Kidney capillary endothelial cell (primary cell): ENCODE data around the gene ADAM15.

Source experiments
- DNase-seq: peaks from one replicate; pipeline ENCODE4 v3.0.0-alpha.2; 2018; ENCODE audit warnings: low spot score

ADAM15 gene

DNA sequence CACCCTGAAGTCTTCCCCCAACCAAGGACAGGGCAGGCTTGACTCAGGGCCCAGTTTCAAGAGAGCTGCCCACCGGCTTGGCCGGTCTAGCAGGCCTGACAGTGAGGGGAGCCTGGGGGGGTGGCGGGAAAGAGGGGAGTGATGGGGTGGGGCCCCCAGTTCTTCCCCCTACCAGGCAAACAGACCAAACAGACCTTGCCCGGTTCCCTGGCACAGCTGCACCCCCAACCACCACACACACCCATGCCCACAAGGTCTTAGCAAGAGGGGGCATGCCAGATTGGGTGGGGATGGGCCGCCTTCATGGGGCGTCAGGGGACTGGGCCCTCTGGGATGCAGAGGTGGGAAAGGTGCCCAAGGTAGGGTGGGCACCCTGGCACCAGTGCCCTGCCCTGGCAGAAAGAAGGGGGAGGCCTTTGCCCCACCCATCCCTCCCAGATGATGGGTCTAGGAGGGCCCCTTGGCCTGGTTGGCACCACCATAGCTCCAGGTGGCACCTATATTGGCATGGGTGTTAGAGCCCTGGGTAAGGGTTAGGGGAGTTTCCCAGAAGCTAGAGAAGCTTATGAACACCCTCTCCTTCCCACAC lies 39.6 kb upstream of the ADAM15 start:
- DNase-seq = no peak

DNA sequence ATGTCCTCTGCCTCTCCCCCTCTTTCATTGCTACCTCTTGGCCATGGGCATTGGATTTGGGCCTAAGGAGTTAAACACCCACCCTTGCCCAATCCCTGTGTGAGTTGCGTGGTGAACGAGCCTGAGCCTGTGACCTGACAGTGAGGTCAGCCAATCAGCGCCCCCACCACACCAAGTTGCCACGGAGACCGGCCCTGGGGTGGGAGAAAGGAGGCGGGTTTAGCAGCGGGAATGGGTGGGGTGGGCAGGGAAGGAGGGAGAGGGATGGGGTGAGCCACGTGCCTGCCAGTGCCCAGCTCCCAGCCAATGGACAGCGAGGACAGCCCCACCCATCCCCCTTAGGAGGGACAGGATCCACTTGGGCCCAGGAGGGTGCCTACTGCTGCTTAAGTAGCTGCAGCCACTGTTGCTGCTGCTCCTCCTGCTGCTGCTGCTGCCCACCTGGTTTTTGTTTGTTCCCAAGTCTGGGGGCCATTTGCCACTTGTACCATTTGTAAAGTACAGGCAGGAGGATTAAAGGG lies 39.0 kb upstream of the ADAM15 start:
- no peak for DNase-seq

DNA sequence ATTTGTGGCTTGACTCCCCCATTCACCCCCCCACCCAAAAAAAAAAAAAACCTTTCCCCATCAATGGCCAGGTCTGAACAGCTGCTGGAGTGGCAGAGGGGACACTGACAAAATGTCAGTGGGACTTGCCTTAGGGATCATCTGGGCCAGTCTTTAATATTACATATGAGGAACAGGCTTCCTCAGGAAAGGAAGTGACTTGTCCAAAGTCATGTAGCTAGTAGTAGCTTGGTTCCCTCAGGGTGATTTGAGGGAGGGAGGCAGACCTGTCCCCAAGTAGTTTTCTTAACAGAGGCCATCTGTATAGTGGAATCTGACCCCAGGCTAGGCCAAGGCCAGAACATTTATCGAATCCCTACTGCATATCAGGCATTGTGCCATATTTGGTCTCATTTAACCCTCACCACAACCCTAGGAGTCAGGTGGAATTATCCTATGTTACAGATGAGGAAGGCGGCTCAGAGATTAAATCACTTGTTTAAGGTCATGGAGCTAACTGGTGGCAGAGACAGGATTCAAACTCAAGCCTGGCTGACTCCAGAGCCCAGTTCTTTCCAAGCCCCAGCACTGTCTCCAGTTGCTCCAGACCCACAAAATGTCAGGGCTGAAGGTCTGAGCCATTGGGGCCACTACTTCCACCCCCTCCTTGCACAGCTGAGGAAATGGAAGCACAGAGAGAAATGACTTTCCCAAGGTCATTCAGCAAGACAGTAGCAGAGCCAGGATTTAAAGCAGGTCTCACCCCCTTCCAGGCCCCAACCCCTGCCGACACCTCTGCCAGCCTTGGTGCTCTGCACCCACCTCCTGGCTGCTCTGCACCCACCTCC lies 38.1 kb upstream of the ADAM15 start:
- DNase-seq = no peak

DNA sequence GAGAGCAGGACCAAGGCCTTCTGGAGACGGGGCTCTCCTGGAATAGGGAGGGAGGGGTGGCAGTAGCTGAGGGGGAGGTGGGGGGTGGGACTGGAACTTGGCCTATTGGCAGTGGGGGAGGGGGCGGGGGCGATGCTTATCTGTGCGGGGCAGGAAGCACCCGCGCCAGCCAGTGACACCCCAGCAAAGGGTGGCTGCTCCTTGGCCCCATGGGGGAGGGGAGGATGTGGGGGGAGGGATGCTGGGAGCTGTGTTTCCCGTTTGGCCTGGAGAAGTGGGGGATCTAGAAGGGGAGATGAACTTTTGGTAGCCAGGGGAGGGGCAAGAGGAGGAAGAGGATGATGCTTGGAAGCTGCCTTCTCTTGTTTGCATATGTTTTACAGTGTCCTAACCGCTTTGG lies 37.5 kb upstream of the ADAM15 start:
- no peak for DNase-seq

DNA sequence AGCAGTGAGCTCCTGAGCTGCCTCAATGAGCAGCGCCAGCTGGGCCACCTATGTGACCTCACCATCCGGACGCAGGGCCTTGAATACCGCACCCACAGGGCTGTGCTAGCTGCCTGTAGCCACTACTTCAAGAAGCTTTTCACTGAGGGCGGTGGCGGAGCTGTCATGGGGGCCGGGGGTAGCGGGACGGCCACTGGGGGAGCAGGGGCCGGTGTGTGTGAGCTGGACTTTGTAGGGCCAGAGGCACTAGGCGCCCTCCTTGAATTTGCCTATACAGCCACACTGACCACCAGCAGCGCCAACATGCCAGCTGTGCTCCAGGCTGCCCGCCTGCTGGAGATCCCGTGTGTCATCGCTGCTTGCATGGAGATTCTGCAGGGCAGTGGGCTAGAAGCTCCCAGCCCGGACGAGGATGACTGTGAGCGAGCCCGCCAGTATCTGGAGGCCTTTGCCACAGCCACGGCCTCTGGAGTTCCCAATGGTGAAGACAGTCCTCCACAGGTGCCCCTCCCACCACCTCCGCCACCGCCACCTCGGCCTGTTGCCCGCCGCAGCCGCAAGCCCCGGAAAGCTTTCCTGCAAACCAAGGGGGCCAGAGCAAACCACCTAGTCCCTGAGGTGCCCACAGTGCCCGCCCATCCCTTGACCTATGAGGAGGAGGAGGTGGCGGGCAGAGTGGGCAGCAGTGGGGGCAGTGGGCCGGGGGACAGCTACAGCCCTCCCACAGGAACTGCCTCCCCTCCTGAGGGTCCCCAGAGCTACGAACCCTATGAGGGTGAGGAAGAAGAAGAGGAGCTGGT lies 36.2 kb upstream of the ADAM15 start:
- DNase-seq = no peak

DNA sequence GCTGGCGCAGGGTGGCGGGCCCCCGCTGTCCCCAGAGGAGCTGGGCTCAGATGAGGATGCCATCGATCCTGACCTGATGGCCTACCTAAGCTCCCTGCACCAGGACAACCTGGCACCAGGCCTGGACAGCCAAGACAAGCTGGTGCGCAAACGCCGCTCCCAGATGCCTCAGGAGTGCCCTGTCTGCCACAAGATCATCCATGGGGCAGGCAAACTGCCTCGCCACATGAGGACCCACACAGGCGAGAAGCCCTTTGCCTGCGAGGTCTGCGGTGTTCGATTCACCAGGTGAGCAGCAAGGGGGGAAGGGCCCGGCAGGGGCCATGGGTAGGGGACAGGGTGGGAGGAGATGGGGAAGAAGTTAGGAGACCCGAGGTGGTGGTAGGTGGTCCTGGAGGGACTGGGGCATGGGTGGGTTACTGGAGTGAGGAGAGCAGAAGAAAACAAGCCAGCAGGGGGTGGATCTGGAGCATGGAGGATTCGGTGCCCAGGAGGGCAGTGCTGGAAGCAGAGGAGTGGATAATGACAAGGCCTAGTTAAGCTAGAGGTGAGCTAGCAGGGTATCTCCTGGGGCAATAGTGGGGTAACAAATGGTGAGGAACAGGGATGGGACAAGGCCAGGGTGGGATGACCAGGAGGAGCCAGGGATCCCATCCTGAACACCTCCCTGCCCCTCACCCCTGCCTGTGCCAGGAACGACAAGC lies 35.4 kb upstream of the ADAM15 start:
- DNase-seq = no peak

DNA sequence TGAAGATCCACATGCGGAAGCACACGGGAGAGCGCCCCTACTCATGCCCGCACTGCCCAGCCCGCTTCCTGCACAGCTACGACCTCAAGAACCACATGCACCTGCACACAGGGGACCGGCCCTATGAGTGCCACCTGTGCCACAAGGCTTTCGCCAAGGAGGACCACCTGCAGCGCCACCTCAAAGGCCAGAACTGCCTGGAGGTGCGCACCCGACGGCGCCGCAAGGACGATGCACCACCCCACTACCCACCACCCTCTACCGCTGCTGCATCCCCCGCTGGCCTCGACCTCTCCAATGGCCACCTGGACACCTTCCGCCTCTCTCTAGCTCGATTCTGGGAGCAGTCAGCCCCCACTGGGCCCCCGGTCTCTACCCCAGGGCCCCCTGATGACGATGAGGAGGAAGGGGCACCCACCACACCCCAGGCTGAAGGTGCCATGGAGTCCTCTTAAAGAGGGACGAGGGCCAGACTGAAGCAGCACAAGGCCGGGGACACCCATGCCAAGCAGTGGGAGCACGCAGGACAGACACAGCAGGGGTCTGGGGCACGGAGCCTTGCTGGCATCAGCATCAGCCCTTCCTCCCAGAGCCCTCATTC lies 34.8 kb upstream of the ADAM15 start:
- DNase-seq = no peak

DNA sequence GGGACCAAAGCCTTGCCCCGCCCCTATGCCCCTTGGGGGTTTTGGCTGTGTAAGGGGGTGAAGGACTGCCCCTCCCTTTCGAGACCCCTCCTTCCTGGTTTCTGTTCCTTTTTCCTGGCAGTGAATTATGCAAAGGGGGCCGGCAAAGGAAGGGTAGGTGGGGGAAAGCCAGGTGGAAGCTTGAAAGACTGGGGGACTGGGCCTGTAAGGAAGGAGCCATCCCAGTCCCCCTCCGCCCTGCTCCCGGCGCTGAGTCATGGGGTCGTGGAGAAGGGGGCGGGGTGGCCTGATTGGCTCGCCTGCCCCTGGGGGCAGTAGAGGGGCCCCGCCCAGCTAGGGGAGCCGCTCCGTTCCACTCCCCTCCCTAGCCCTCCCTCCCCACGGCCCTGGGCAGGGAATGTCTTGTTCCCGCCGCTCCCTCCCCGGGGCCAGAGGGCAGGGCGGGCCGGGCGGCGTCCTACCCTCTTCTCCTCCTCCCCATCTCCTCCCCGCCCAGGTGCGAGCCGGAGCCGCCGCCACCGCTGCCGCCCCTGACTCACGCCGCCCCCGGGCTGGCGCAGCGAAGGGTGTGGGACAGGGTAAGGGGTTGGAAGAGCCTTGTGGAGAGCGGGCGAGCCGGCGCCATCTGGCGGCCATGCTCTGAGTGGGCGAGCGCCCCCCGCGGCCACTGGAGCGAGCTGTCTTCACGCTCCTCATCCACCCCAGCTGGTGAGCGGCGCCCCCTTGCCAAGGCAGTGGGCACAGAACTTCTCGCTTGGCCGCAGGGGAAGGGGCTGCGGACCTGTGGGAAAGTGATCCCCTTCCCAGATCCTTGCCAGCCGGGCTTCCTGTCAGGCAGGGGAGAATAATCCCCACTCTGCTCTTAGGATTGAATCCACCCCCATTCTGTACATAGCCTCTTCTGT lies 33.8 kb upstream of the ADAM15 start:
- DNase-seq = peak; percentile 77

DNA sequence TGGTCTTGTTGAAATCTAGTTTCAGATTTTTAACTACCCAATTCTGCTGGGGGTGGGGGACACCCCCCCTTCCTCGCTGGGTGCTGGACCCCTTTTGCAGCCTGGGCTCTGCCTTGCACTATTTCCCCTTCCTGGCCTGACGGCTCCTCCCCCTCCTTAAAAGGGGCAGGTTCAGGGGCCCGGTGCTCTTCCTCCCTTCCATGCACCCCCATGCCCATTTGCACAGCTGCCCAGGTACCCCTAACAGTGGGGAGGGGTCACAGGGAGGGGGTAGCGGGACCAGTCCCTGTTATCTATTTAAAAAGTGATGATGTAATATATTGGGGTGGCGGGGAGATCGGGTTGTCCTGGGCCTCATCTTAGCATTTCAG lies 33.2 kb upstream of the ADAM15 start:
- DNase-seq = no peak

DNA sequence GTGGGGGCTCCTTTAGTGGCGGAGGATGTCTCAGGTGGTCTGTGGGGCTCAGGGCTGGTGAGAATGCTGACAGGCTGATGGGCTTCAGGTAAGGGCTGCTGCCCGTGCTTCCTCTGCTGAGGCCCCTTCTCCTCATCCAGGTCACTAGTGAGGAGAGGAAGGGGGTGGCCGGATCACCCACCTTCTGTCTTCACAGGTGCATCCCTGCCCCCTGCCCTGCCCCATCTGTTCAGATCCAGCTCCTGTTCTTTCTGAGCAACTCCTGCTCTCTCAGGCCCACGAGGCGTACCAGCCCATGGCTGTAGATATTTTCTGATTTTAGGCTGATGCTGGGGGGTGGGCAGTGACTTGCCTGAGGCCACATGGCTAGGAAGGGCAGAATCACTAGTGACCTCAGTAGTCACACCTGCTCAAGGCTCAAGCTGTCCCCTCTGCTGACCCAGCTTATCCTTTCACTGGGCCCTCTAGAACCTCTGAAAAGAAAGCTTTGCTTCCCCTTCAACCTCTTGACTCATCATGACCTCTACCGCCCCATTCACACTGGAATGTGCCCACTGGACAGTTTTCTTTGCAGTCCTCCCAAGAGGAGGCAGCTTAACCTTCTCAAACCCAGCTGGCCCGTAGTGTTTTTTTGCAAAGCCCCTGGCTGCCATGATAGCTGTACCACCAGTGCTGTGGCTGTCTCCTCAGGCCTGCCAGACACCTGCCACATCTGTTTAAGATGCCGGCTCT lies 32.3 kb upstream of the ADAM15 start:
- no peak for DNase-seq

DNA sequence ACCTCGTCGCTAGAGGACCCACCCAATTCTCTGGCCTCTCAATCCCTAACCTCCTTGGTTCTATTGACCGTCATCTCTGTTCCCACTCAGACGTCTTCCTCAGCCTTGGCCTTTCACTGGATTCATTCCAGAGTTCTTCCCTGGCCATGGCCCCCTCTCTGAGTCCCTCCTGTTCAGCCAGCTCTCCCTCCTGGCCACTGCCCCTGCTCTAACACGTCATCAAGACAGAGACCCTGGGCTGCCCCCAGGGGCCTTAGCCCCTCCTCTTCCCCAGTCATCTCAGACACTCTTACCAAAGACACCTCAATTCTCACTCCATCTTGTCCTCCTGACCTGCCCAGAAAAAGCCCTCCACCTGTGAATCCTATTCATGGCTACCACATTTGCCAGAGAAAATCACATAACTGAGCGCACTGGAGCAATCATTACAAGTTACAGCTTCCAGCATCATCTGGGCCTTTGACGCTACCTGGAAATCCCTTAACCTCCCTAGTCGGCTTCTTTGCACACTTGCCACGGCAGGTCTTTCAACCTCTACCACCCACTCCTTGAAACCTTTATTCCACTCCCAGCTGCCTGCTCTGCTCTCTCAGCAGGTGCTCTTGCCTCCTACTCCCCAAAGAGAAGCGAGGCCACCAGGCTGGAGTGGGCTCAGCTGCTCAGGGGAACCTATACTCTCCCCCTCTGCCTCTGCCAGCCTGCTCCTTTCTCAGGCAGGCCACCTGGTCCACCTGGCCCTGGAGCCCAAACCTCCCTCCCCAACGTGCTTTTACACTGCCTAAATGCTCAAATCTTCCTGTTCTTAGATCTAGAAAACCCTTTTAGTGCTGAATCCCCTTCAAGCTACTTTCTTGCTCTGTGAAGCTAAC lies 31.5 kb upstream of the ADAM15 start:
- DNase-seq = no peak

DNA sequence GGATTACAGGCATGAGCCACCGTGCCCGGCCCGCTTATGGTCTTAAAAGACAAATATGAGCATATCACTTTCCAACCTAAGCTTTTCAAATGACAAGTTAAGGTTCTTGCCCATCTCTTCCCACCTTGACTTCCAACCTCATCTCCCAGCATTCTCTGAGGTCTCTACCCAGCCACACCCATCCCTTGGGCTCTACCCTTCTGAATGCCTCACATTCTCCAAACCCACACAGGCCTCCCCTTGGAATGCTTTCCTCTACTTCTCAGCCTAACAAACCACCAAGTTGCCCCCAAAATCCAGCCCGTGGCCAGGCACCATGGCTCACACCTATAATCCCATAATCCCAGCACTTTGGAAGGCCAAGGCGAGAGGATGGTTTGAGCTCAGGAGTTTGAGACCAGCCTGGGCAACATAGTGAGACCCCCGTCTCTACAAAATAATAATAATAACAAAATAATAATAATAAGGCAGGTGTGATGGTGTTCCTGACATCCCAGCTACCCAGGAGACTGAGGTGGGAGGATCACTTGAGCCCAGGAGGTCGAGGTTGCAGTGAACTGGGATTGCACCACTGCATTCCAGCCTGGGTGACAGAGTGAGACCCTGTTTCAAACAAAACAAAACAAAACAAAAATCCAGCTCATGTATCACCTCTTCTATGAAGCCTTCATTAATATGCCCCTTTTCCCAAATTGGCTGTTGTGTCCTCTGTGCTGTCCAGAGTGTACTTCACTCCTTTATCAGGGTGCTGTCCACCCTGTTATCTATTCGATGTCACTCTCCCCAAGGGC lies 28.8 kb upstream of the ADAM15 start:
- no peak for DNase-seq

DNA sequence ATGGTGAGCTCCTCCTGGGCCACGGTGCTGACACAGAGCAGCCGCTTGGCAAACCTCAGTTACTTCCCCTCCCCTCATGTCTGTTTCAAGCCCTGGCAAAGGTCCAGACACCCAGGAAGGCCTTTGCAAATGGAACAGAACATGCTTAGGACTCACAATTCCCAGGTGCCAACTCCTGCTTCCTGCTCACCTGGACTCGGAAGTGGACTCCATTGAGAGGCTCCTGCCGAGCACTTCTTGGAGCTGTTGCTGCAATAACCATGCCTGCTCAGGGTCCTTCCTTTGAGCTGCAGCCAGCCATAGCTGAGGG lies 28.2 kb upstream of the ADAM15 start:
- DNase-seq = no peak

DNA sequence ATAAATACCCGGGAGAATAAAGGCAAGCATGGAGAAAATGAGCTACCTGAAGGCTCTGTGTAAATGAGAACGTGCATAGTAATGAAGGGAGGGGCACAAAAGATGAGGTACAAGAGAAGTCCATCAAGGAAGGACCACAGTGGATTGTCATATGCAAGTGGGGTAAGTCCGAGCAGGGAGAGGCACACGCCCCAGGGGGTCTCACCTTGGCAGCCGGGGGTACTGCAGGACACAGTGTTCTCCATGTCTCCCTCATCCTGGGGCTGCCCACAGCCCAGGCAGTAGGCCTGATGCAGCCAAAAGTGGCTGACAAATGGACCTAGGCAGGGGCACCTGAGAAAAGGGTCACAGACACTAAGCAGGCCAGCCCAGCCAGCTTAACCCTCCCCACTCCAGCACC lies 27.5 kb upstream of the ADAM15 start:
- DNase-seq = no peak

DNA sequence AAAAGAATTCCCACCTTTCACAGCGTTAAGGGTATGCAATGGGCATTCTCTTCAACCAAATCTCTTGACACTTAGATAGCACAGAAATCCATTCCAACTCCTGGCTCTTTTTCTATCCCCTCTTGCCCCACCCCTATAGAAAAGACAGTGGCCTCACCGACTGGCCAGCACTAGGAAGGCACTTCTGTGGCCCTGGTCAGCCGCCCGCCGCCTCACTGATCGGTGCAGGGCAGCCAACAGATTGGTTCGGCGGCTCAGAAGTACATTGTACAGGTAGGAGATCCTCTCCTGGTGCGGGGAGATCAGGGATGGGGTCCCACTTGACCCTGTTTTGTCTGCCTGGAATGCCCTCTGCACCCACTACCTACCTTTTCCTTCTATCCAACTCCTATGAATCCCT lies 26.8 kb upstream of the ADAM15 start:
- no peak for DNase-seq

DNA sequence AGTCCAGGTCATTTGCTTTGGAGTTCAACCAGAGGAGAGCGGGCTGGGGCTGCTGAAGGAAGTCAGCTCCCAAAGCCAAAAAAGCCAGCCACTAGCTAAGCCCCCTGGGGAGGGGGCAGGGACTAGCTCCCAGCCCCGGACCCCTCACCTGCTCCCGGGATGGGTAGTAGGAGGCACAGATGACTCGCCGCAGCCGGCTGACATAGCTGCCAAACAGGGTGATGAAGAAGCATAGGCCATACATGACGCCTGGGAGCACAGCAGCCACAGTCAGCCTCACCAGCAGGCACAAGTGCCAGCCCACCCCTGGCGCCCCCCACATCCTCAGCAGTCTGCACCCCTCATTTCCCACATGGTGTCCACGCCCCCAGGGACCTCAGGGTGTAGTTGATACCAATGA lies 25.0 kb upstream of the ADAM15 start:
- no peak for DNase-seq

DNA sequence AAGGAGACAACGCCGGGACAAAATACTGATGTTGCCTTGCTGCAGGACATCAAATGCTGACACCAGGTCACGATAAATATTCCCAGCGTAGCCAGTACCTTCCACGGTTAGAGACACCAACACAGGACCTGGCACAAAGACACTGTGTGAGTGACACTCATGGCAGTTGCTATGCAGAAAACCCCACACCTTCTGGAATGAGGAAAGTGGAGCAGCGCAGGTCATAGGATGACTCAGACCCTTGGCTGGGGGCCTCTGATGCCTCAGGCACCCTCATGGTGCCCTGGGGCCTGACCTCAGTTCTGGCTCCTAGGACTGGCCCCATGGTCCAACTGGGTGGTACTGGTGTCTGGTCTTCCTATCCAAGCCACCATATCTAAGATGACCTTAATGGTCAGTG lies 24.5 kb upstream of the ADAM15 start:
- DNase-seq = no peak

DNA sequence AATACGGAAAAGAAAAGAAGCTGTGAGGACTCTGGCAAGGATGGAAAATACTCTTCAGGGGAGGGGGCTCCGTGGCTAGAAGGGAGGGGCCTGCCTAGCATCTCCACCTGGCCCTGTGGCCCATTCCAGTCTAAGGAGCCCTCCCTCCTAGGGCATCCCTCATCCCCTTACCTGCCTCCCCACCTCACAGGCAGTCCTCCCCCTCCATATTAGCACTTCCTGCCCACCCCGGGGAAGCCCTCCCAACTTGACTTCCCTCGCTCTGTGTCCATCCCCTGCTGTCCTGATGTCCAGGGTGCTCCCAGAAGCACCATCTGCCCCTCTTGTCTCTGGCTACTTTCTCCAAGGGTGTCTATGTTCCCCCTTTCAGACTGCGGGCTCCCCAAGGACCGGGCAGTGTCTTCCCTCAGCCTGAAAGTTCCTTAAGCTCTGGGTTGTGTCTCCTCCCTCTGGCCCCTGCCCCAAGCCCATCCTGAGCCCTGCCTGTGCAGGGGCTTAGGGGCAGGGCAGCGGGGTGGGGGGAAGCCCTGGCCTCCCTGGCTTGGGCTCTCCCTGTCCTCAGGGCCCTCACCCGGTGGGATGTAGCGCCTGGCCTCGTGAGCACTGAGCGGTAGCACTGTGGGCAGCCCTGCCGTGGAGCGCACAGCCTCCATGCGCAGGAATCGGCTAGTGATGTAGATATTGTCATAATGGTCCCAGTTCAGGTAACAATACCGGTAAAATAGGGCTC lies 21.4 kb upstream of the ADAM15 start:
- no peak for DNase-seq
